Measurements from ENCODE around the gene ZBTB33.

ZBTB33 gene

GRCh38 chrX:120224388-120224787 lies 26.2 kb upstream of the ZBTB33 start:
- no peak overlapping the region for H3K4me3 ChIP-seq (replicated peaks in 1 of 2; ENCODE audit: low read depth in 2 of 2, low read length in 2 of 2)
- TF ChIP-seq CTCF (IDR thresholded peaks at IDR 0.05; ENCODE audit: low read depth, low read length): no peak
- no peak for DNase-seq (ENCODE audit: low read depth in 2 of 2)

GRCh38 chrX:120228187-120228908 lies 22.3 kb upstream of the ZBTB33 start:
- no peak for TF ChIP-seq CTCF (IDR thresholded peaks at IDR 0.05; ENCODE audit: low read depth, low read length)
- no peak for DNase-seq (ENCODE audit: low read depth in 2 of 2)
- no peak overlapping the region for H3K4me3 ChIP-seq (replicated peaks in 1 of 2; ENCODE audit: low read depth in 2 of 2, low read length in 2 of 2)

- no peak for DNase-seq (ENCODE audit: low read depth in 2 of 2)
- H3K4me3 ChIP-seq (replicated peaks in 1 of 2; ENCODE audit: low read depth in 2 of 2, low read length in 2 of 2): no peak overlapping the region
- no peak for TF ChIP-seq CTCF (IDR thresholded peaks at IDR 0.05; ENCODE audit: low read depth, low read length)
Observed at GRCh38 chrX:120235284-120235683, 15.3 kb upstream of the ZBTB33 start.

- no peak for DNase-seq (ENCODE audit: low read depth in 2 of 2)
- TF ChIP-seq CTCF (IDR thresholded peaks at IDR 0.05; ENCODE audit: low read depth, low read length): no peak
- no peak overlapping the region for H3K4me3 ChIP-seq (replicated peaks in 1 of 2; ENCODE audit: low read depth in 2 of 2, low read length in 2 of 2)
Observed at GRCh38 chrX:120236687-120237479, 13.7 kb upstream of the ZBTB33 start.

GRCh38 chrX:120238933-120239332 lies 11.7 kb upstream of the ZBTB33 start:
- no peak for TF ChIP-seq CTCF (IDR thresholded peaks at IDR 0.05; ENCODE audit: low read depth, low read length)
- H3K4me3 ChIP-seq (replicated peaks in 1 of 2; ENCODE audit: low read depth in 2 of 2, low read length in 2 of 2): no peak overlapping the region
- no peak for DNase-seq (ENCODE audit: low read depth in 2 of 2)

GRCh38 chrX:120242813-120243212 lies 7.8 kb upstream of the ZBTB33 start:
- H3K4me3 ChIP-seq (replicated peaks in 1 of 2; ENCODE audit: low read depth in 2 of 2, low read length in 2 of 2): no peak overlapping the region
- no peak for DNase-seq (ENCODE audit: low read depth in 2 of 2)
- no peak for TF ChIP-seq CTCF (IDR thresholded peaks at IDR 0.05; ENCODE audit: low read depth, low read length)
